HCT116 (cell line): ENCODE measurements around the gene AP3B1. TPM values are rescaled to one million over a fixed set of nuclear protein-coding genes. Genes with fewer than 3 reads are reported as not detected.

Experiments
- ATAC-seq: fragments of 200-7000 bp; cut with Tn5 transposase; 2 replicates; pipeline ENCODE4 v1.9.1; 2020; ENCODE audit warnings: mild to moderate bottlenecking, moderate library complexity
- BruUV-seq: library from RNA; stranded (reverse); fragments of 400-500 nt; replicated peaks from 2 replicates; lab custom pipeline; 2021; lab: Mats Ljungman, UMichigan
- CTCF ChIA-PET: fragments of 300-600 bp; sonication (Branson Sonifier 250); formaldehyde crosslinking; loops from one replicate; lab custom pipeline; 2021; ENCODE audit warnings: antibody characterized with exemption; lab: Charles Lee
- POLR2A ChIA-PET: fragments of 300-600, 350-600 bp; sonication (Branson Sonifier 250); formaldehyde crosslinking; loops from one replicate; lab custom pipeline; 2021; ENCODE audit warnings: antibody characterized with exemption; lab: Charles Lee
- RAD21 ChIA-PET, 2 experiments: fragments of 300-600 bp; sonication (Branson Sonifier 250); formaldehyde crosslinking; loops; one replicate each; lab custom pipeline; 2023; ENCODE audit warnings: low total read pairs in 2 of 2; ENCODE audit not compliant: uncharacterized antibody in 2 of 2, unreplicated experiment in 2 of 2, low non-redundant PET in 1 of 2; lab: Charles Lee
- DNase-seq: peaks from one replicate; pipeline ENCODE4 v3.0.0-alpha.2; 2010; ENCODE audit warnings: low read depth, low spot score
- H2AFZ ChIP-seq: fragments of 200-600 bp; shearing (Covaris generic), sonication (generic); 2 replicates; pipeline ENCODE4 v1.6.1; 2017; ENCODE audit warnings: low read depth, mixed run types, mixed read lengths, antibody characterized with exemption, low read length; ENCODE audit not compliant: poor library complexity, severe bottlenecking
- H3K27ac ChIP-seq: 2 replicates; pipeline ENCODE4 v1.5.1; 2012; ENCODE audit warnings: low read depth, low read length
- H3K27me3 ChIP-seq: fragments of 200-600 bp; sonication (generic); 2 replicates; pipeline ENCODE4 v1.6.1; 2016; ENCODE audit warnings: mixed run types, low read length, mixed read lengths; ENCODE audit not compliant: insufficient read depth
- H3K36me3 ChIP-seq, 2 experiments: fragments of 200-500 bp in 1 of 2; fragments of 200-600 bp in 1 of 2; sonication (Bioruptor generic) in 1 of 2; sonication (generic) in 1 of 2; 2 replicates each; pipeline versions ENCODE4 v1.5.1 to v1.6.1; 2014 to 2016; ENCODE audit warnings: low read length in 2 of 2, inconsistent platforms in 1 of 2, mixed read lengths in 1 of 2, mixed run types in 1 of 2; ENCODE audit not compliant: insufficient read depth in 2 of 2, control insufficient read depth in 1 of 2
- H3K4me1 ChIP-seq, 2 experiments: fragments of 200-600 bp in 1 of 2; sonication (generic) in 1 of 2; 2 replicates each; pipeline versions ENCODE4 v1.5.1 to v1.6.1; 2012 to 2017; ENCODE audit warnings: low read length in 2 of 2, inconsistent platforms in 1 of 2, mild to moderate bottlenecking in 1 of 2, mixed read lengths in 1 of 2, mixed run types in 1 of 2, moderate library complexity in 1 of 2; ENCODE audit not compliant: insufficient read depth in 2 of 2, control insufficient read depth in 1 of 2
- H3K4me2 ChIP-seq: fragments of 200-600 bp; sonication (generic); 2 replicates; pipeline ENCODE4 v1.6.1; 2017; ENCODE audit warnings: mixed run types, low read length, mixed read lengths
- H3K4me3 ChIP-seq, 2 experiments: fragments of 200-600 bp in 1 of 2; sonication (generic) in 1 of 2; replicated peaks in 1 of 2; 2 replicates each; pipeline ENCODE4 v1.5.1; 2011 to 2016; ENCODE audit warnings: low read length in 2 of 2, control low read depth in 1 of 2, low read depth in 1 of 2, mild to moderate bottlenecking in 1 of 2, mixed read lengths in 1 of 2, mixed run types in 1 of 2
- H3K79me2 ChIP-seq: fragments of 200-600 bp; sonication (generic); 2 replicates; pipeline ENCODE4 v1.6.1; 2017; ENCODE audit warnings: mild to moderate bottlenecking, mixed run types, low read length, moderate library complexity, mixed read lengths; ENCODE audit not compliant: insufficient read depth
- H3K9ac ChIP-seq: fragments of 200-600 bp; sonication (generic); 2 replicates; pipeline ENCODE4 v1.6.1; 2016; ENCODE audit warnings: low read length, mixed read lengths
- H3K9me2 ChIP-seq: fragments of 200-600 bp; sonication (generic), shearing (Covaris generic); 2 replicates; pipeline ENCODE4 v1.6.1; 2017; ENCODE audit warnings: mixed run types, mild to moderate bottlenecking, moderate library complexity; ENCODE audit not compliant: insufficient read depth
- H3K9me3 ChIP-seq, 2 experiments: fragments of 200-500 bp in 1 of 2; fragments of 200-600 bp in 1 of 2; sonication (Bioruptor generic) in 1 of 2; sonication (generic) in 1 of 2; 2 replicates each; pipeline ENCODE4 v1.6.1; 2014 to 2017; ENCODE audit warnings: low read length in 2 of 2, mixed read lengths in 2 of 2, inconsistent platforms in 1 of 2, low read depth in 1 of 2, mild to moderate bottlenecking in 1 of 2, mixed run types in 1 of 2, moderate library complexity in 1 of 2; ENCODE audit not compliant: control insufficient read depth in 1 of 2, insufficient read depth in 1 of 2
- H4K20me1 ChIP-seq: fragments of 200-600 bp; sonication (generic), shearing (Covaris generic); 2 replicates; pipeline ENCODE4 v1.6.1; 2017; ENCODE audit warnings: mixed run types, mild to moderate bottlenecking, moderate library complexity; ENCODE audit not compliant: insufficient read depth
- CEBPB ChIP-seq: IDR thresholded peaks from 2 replicates; pipeline ENCODE4 v1.6.1; 2012; ENCODE audit warnings: low read depth
- EGR1 ChIP-seq: IDR thresholded peaks from 2 replicates; pipeline ENCODE4 v1.6.1; 2012; ENCODE audit warnings: low read depth
- EZH2 ChIP-seq: fragments of 200-600 bp; sonication (generic); IDR thresholded peaks from 2 replicates; pipeline ENCODE4 v1.6.1; 2017; ENCODE audit warnings: antibody characterized with exemption, mixed run types
- JUND ChIP-seq: IDR thresholded peaks from 2 replicates; pipeline ENCODE4 v1.6.1; 2012
- POLR2A ChIP-seq: IDR thresholded peaks from 2 replicates; pipeline ENCODE4 v1.7.0; 2011; ENCODE audit warnings: borderline replicate concordance; ENCODE audit not compliant: insufficient read depth, insufficient read length; ENCODE audit errors: extremely low read depth
- POLR2AphosphoS5 ChIP-seq: IDR thresholded peaks from 2 replicates; pipeline ENCODE4 v1.6.1; 2011; ENCODE audit warnings: mild to moderate bottlenecking, low read depth, low read length, moderate library complexity
- SIN3A ChIP-seq: IDR thresholded peaks from 2 replicates; pipeline ENCODE4 v1.6.1; 2012; ENCODE audit warnings: low read depth
- ZNF274 ChIP-seq: fragments of 200-500 bp; sonication (Bioruptor generic); IDR thresholded peaks from 2 replicates; pipeline ENCODE4 v1.6.1; 2014; ENCODE audit warnings: mild to moderate bottlenecking, low read depth, low read length, inconsistent platforms
- intact Hi-C: fragments of 100-400 bp; cut with micrococcal nuclease; formaldehyde crosslinking; loops from 2 replicates; pipeline ENCODE4 v1.10.0; 2022
- total RNA-seq: library from RNA; stranded (reverse); gene quantifications from one replicate; pipeline ENCODE4 v1.2.1, GENCODE V29; 2021; ENCODE audit not compliant: unreplicated experiment
- TF ChIP-seq, protein P1 (sequence below): IDR thresholded peaks from 2 replicates; pipeline ENCODE4 v1.6.1; 2011; ENCODE audit warnings: mild to moderate bottlenecking, low read length, moderate library complexity; ENCODE audit not compliant: insufficient replicate concordance; ENCODE audit errors: extremely low read depth
- TF ChIP-seq, protein P2 (sequence below): IDR thresholded peaks from 2 replicates; pipeline ENCODE4 v1.6.1; 2012; ENCODE audit warnings: low read depth

AP3B1 gene
- total RNA-seq, 1 experiment from 2014 or later = 54.5 TPM

DNA sequence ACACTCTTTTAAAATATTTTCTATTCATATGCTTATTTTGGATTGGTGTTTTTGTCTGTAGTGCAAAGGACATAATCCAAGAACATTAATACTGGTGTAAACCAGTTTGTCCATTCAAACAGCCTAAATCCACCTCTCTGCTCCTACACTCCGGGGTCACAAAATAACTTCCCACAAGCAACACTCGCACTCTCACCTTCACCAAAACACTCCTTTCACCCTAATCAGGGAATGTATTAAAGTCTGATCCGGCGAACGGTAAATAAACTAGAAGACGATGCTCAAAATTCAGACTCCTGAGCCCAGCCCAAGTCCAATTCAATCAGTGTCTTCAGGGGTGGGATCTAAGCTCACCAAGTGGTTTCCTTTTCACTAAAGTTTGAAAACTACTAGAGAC lies 649 bp downstream of the AP3B1 start:
- Histone ChIP-seq H3K9ac (peak overlapping the region; percentile 89), H3K36me3 (no peaks in the 10 kb centered on the region), H3K27ac (peak overlapping the region; percentile 73), H3K27me3 (no peaks in the 10 kb centered on the region), H3K4me1 (peaks cover 2 to 8% of the 10 kb centered on the region in 2 experiments; a peak in 2 of 4 replicates), H3K9me3 (no peaks in the 10 kb centered on the region), H3K9me2 (no peaks in the 10 kb centered on the region), H4K20me1 (no peaks in the 10 kb centered on the region), H3K4me2 (peak overlapping the region; percentile 85), H3K4me3 (peak overlapping the region; percentile 80 to 94), H2AFZ (no peak overlapping the region), H3K79me2 (peaks cover 55% of the 10 kb centered on the region)
- intact Hi-C loops = loop anchor here (1.0 to 5.0 kb wide), 2 partner anchors 66 to 732 kb away; partner anchors contain the start of gene SCAMP1
- ATAC-seq = no peak
- RAD21 ChIA-PET = no interaction called here
- no peak for DNase-seq
- POLR2A ChIA-PET = interaction anchor here (1.5 kb wide), 1 partner anchor 67 kb away, joined by 11 read pairs; the partner anchor contains the start of gene SCAMP1
- TF ChIP-seq POLR2AphosphoS5 (no peak), JUND (no peak), CEBPB (no peak), EGR1 (no peak), ZNF274 (no peak), POLR2A (no peak), SIN3A (no peak), EZH2 (no peak)
- TF ChIP-seq, protein P1, sequence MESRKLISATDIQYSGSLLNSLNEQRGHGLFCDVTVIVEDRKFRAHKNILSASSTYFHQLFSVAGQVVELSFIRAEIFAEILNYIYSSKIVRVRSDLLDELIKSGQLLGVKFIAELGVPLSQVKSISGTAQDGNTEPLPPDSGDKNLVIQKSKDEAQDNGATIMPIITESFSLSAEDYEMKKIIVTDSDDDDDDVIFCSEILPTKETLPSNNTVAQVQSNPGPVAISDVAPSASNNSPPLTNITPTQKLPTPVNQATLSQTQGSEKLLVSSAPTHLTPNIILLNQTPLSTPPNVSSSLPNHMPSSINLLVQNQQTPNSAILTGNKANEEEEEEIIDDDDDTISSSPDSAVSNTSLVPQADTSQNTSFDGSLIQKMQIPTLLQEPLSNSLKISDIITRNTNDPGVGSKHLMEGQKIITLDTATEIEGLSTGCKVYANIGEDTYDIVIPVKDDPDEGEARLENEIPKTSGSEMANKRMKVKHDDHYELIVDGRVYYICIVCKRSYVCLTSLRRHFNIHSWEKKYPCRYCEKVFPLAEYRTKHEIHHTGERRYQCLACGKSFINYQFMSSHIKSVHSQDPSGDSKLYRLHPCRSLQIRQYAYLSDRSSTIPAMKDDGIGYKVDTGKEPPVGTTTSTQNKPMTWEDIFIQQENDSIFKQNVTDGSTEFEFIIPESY = no peak
- TF ChIP-seq, protein P2, sequence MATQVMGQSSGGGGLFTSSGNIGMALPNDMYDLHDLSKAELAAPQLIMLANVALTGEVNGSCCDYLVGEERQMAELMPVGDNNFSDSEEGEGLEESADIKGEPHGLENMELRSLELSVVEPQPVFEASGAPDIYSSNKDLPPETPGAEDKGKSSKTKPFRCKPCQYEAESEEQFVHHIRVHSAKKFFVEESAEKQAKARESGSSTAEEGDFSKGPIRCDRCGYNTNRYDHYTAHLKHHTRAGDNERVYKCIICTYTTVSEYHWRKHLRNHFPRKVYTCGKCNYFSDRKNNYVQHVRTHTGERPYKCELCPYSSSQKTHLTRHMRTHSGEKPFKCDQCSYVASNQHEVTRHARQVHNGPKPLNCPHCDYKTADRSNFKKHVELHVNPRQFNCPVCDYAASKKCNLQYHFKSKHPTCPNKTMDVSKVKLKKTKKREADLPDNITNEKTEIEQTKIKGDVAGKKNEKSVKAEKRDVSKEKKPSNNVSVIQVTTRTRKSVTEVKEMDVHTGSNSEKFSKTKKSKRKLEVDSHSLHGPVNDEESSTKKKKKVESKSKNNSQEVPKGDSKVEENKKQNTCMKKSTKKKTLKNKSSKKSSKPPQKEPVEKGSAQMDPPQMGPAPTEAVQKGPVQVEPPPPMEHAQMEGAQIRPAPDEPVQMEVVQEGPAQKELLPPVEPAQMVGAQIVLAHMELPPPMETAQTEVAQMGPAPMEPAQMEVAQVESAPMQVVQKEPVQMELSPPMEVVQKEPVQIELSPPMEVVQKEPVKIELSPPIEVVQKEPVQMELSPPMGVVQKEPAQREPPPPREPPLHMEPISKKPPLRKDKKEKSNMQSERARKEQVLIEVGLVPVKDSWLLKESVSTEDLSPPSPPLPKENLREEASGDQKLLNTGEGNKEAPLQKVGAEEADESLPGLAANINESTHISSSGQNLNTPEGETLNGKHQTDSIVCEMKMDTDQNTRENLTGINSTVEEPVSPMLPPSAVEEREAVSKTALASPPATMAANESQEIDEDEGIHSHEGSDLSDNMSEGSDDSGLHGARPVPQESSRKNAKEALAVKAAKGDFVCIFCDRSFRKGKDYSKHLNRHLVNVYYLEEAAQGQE = no peak
- CTCF ChIA-PET = no interaction called here
- TSS peak; percentile 70 for BruUV-seq
